Ectodermal cell (in vitro differentiated cells): Measurements from ENCODE around the gene CCND1.
"Not testable (repeated sequence)": the region's sequence is repeated elsewhere in the genome, so short reads cannot be mapped to it uniquely, and the experiment has no call there.

Experiments used
- H3K27ac ChIP-seq: 2 replicates; pipeline ENCODE4 v1.7.0; 2013; ENCODE audit warnings: mild to moderate bottlenecking, low read depth, low read length; ENCODE audit not compliant: insufficient read depth, poor library complexity, severe bottlenecking
- H3K27me3 ChIP-seq: 2 replicates; pipeline ENCODE4 v1.7.0; 2013; ENCODE audit warnings: mild to moderate bottlenecking, low read length; ENCODE audit not compliant: insufficient read depth, control insufficient read depth, poor library complexity, severe bottlenecking
- H3K36me3 ChIP-seq: one replicate; pipeline ENCODE4 v1.7.0; 2013; ENCODE audit warnings: low read length; ENCODE audit not compliant: control insufficient read depth, insufficient read depth
- H3K4me1 ChIP-seq: one replicate; pipeline ENCODE4 v1.7.0; 2013; ENCODE audit warnings: low read length; ENCODE audit not compliant: control insufficient read depth, insufficient read depth
- H3K4me3 ChIP-seq: 2 replicates; pipeline ENCODE4 v1.7.0; 2013; ENCODE audit warnings: low read depth, low read length, control low read depth; ENCODE audit not compliant: insufficient read depth
- H3K9me3 ChIP-seq: 2 replicates; pipeline ENCODE4 v1.7.0; 2013; ENCODE audit warnings: mild to moderate bottlenecking, low read length, moderate library complexity; ENCODE audit not compliant: control insufficient read depth
- WGBS, 2 experiments: methylation state at CpG; one replicate each; pipeline ENCODE4 v1.1.7; 2013; ENCODE audit warnings: missing lambda C conversion rate in 2 of 2; 5-methylcytosine and 5-hydroxymethylcytosine counted together

The CCND1 gene

DNA sequence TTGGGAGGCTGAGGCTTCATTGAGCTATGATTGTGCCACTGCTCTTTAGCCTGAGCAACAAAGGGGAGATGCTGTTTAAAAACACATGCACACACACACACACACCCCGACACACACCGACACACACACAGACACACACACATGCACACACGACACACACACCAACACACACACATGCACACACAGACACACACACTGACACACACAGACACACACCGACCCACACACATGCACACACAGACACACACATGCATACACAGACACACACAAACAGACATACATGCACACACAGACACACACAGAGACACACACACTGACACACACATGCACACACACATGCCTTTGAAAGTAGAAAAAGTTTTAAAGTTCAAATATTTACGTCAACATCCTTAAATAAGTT, 39.7 kb downstream of the CCND1 start:
- H3K4me1 ChIP-seq = no peaks in the 10 kb centered on the region

DNA sequence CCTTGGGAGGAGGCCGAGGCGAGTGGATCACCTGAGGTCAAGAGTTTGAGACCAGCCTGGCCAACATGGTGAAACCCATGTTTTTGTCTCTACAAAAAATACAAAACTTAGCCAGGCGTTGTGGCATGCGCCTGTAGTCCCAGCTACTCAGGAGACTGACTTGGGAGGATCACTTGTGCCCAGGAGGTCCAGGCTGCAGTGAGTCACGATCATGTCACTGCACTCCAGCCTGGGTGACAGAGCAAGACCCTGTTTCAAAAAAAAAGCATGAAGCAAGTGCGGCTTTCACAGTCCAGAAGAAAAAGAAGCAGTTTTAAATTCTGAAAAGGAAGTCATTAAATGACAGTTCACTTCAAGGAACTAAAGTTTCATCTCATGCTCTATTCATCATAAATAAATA, 41.3 kb downstream of the CCND1 start:
- H3K9me3 ChIP-seq = no peaks in the 10 kb centered on the region
- WGBS, 2 experiments = 88 to 90% methylated on average over 6 of the region's 6 CpGs

More for the DNA sequence above, 39.7 kb downstream of the CCND1 start:
- Histone ChIP-seq H3K36me3 (no peaks in the 10 kb centered on the region), H3K27me3 (peaks cover 11% of the 10 kb centered on the region), H3K27ac (no peak overlapping the region), H3K9me3 (no peaks in the 10 kb centered on the region), H3K4me3 (no peak overlapping the region)
- 89 to 93% methylated on average over 5 of the region's 5 CpGs for WGBS, 2 experiments

DNA sequence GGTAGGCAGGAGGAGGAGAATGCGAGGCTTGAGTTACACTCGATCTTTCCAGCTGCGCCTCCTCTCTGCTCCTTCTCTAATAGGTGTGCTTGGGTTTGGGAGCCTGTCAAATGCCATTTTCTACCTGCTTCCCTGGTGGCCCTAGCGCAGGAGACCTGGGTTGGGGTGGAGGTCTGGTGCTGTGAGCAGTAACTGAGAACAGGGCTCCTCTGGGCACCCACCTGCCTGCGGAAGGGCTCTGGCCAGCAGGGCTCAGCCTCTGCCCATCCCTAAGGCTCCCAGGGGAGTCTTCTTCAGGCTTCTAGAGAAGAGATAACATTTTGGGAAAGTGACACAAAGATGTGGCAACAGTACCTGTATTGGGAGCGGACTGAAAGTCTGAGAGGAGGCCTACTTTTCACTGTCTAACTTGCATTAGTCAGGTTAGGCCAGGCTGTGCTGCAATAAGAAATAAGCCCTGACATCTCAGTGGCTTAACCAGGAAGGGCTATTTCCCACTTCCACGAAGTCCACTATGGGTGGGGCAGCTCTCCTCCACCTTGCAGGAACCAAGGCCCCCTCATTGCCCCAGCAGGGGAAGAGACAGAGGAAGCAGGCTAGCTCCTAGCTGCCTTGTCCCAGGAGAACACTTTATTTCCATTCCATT, 41.8 kb downstream of the CCND1 start:
- H3K27me3 ChIP-seq = peaks cover 13% of the 10 kb centered on the region
- H3K36me3 ChIP-seq = no peaks in the 10 kb centered on the region
- H3K4me3 ChIP-seq = no peak overlapping the region
- H3K27ac ChIP-seq = no peak overlapping the region
- 90 to 92% methylated on average over 7 of the region's 7 CpGs for WGBS, 2 experiments
- no peaks in the 10 kb centered on the region for H3K4me1 ChIP-seq
- no peaks in the 10 kb centered on the region for H3K9me3 ChIP-seq

More for the DNA sequence above, 41.3 kb downstream of the CCND1 start:
- Histone ChIP-seq H3K27ac (no peak overlapping the region), H3K27me3 (peaks cover 13% of the 10 kb centered on the region), H3K36me3 (no peaks in the 10 kb centered on the region), H3K4me3 (no peak overlapping the region), H3K4me1 (no peaks in the 10 kb centered on the region)

DNA sequence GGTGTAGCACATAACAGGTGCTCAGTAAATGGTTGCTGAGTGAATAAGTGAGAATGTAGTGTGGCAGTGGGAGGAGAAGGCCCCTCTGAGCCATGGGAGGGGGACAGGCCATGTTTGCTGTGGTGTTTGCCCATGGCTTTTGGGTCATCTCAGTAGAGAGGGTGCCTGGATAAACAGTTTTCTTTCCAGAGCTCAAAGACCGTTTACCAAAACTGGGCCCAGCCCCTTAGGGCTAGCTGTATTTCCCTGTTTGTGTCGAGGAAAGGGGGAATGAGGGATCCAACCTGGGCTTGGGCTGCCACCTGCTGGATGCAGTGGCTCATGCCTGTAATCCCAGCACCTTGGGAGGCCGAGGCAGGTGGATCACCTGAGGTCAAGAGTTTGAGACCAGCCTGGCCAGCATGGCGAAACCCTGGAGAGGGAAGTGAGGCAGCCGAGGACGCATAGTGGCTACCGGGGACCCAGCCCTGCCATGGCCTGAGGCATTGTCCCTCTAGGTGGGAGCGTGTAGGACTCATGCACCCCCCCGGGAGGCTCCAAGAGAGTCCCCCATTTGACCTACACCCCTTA, 42.9 kb downstream of the CCND1 start:
- no peaks in the 10 kb centered on the region for H3K36me3 ChIP-seq
- no peak overlapping the region for H3K27ac ChIP-seq
- WGBS, 2 experiments = 66 to 67% methylated on average over 9 of the region's 9 CpGs
- H3K4me1 ChIP-seq = no peaks in the 10 kb centered on the region
- peaks cover 13% of the 10 kb centered on the region for H3K27me3 ChIP-seq
- no peaks in the 10 kb centered on the region for H3K9me3 ChIP-seq
- H3K4me3 ChIP-seq = no peak overlapping the region

DNA sequence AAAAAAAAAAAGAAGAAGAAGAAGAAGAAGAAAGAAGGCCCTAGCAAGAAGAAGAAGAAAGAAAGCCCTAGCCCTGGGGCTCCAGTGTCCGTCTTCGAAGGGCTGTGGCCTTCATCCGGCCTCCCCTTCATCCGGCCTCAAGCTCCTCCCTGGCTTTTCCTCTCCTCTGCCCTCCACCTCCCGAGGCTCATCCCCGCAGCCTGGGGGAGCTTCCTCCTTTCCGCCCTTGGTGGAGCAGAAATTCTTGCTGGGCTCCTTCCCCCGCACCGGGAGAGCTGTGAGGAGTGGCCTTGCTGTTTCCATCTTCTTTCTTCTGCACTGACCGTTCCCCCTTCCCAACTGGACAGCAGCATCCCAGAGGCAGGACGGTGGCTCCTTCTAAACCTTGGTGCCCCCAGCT, 43.7 kb downstream of the CCND1 start:
- no peaks in the 10 kb centered on the region for H3K36me3 ChIP-seq
- no peaks in the 10 kb centered on the region for H3K9me3 ChIP-seq
- H3K27ac ChIP-seq = no peak overlapping the region
- no peaks in the 10 kb centered on the region for H3K4me1 ChIP-seq
- 70 to 74% methylated on average over 11 of the region's 11 CpGs for WGBS, 2 experiments
- no peak overlapping the region for H3K4me3 ChIP-seq
- peaks cover 13% of the 10 kb centered on the region for H3K27me3 ChIP-seq

DNA sequence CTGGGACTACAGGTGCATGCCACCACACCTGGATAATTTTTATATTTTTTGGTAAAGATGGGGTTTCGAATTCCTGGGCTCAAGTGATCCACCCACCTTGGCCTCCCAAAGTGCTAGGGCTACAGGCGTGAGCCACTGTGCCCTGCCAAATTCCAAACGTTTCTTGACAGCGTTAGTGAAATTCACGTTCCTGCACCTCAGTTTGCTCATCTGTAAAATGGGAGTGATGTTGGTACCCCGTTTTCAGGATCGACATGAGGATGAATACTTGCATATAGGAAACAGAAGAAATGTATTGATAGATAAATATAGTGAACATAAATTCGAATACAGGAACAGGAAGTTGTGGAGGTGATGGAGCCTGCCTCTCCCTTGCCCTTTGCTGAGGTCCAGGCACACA, 44.4 kb downstream of the CCND1 start:
- Histone ChIP-seq H3K27me3 (peaks cover 13% of the 10 kb centered on the region), H3K36me3 (no peaks in the 10 kb centered on the region), H3K4me1 (no peaks in the 10 kb centered on the region), H3K27ac (no peak overlapping the region), H3K4me3 (no peak overlapping the region), H3K9me3 (no peaks in the 10 kb centered on the region)
- 78% methylated on average over 8 of the region's 8 CpGs for WGBS, 2 experiments

DNA sequence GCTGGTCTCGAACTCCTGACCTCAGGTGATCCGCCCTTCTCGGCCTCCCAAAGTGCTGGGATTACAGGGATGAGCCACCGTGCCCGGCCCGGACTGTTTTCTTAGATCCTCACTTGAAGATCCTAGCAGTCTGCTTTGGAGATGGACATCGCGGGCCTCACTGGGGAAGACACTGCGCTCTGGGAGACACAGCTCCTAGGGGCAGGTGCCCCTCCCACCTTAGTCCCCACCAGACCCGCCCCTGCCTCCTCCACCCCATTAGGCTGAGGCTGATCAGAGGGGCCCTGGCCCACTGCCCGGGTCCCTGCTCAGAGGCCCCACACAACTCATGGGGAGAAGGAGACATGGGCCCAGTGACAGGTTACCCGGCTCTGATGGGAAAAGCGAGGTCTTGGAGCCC, 45.5 kb downstream of the CCND1 start:
- H3K4me1 ChIP-seq = no peaks in the 10 kb centered on the region
- H3K36me3 ChIP-seq = no peaks in the 10 kb centered on the region
- WGBS, 2 experiments = 81 to 85% methylated on average over 13 of the region's 13 CpGs
- H3K9me3 ChIP-seq = no peaks in the 10 kb centered on the region
- no peak overlapping the region for H3K27ac ChIP-seq
- no peak overlapping the region for H3K4me3 ChIP-seq
- peaks cover 13% of the 10 kb centered on the region for H3K27me3 ChIP-seq

DNA sequence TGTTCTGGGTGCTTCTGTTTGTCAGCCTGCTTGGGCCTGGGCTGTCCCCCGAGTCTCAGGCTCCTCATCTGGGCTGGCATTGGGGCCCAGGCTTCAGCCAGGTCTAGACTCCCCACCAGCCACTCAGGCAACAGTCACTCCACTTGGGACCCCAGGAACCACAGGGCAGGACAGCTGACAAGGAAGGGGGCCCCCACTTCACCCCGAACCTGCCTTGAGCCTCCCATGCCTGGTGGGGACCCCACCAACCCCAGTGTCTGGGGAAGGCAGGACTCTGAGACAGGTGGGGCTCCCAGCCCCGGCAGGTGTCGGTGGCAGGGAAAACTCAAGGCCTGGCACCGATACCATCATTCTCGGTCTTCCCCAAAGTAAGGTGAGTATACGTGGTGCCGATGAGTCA, 45.9 kb downstream of the CCND1 start:
- Histone ChIP-seq H3K27ac (no peak overlapping the region), H3K9me3 (no peaks in the 10 kb centered on the region), H3K36me3 (no peaks in the 10 kb centered on the region), H3K4me1 (no peaks in the 10 kb centered on the region), H3K4me3 (no peak overlapping the region), H3K27me3 (peaks cover 13% of the 10 kb centered on the region)
- 96% methylated on average over 8 of the region's 8 CpGs for WGBS, 2 experiments

DNA sequence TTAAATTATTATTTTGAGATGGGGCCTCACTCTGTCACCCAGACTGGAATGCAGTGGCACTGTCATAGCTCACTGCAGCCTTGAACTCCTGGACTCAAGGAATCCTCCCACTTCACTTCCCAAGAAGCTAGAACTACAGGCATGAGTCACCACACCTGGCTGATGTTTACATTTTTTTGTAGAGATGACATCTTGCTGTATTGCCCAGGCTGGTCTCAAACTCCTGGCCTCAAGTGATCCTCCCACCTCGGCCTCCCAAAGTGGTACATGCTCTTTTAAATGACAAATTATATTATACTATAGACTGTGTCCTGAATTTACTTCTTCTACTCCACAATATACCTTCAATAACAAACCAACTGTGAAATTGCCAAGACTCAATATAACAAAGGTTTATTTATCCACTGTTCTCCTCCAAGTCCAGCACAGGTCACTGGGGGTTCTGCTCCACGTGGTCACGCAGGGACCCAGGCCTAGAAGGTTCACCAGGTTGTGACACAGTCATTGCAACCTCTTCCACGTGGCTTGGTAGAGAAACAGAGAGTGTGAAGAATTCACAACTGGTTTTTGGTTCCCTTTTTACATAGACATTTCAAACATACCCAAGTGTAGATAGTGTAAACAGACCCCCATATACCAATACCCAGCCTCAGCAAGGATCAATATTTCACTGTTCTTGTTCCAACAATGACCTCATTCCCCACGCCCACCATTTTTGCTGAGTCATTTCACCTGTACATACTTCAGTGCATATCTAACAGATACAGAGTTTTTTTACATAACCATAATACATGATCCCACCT, 47.2 kb downstream of the CCND1 start:
- H3K27ac ChIP-seq, H3K4me3 ChIP-seq, H3K4me1 ChIP-seq, H3K36me3 ChIP-seq, H3K9me3 ChIP-seq: not testable (repeated sequence)
- H3K27me3 ChIP-seq = peaks cover 13% of the 10 kb centered on the region
- WGBS, 2 experiments = 87 to 92% methylated on average over 4 to 5 of the region's 5 CpGs

DNA sequence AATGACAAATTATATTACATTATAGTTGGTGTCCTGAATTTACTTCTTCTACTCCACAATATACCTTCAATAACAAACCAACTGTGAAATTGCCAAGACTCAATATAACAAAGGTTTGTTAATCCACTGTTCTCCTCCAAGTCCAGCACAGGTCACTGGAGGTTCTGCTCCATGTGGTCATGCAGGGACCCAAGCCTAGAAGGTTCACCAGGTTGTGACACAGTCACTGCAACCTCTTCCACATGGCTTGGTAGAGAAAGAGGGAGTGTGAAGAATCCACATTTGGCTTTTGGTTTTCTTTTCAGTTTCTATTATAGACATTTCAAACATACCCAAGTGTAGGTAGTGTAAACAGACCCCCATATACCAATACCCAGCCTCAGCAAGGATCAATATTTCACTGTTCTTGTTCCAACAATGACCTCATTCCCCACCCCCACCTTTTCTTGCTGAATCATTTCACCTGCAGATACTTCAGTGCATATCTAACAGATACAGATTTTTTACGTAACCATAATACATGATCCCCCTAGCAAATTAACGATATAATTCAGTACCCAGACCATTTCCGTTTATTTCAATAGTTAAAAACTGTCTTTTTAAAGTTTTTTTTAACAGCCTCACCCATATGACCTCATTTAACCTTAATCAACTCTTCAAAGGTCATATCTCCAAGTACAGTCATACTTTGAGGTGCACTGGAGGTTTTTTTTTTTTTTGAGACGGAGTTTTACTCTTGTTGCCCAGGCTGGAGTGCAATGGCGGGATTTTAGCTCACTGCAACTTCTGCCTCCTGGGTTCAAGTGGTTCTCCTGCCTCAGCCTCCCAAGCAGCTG, 48.7 kb downstream of the CCND1 start:
- H3K9me3 ChIP-seq = no peaks in the 10 kb centered on the region
- H3K4me1 ChIP-seq = no peaks in the 10 kb centered on the region
- H3K27me3 ChIP-seq = peaks cover 11% of the 10 kb centered on the region
- no peaks in the 10 kb centered on the region for H3K36me3 ChIP-seq
- H3K4me3 ChIP-seq = no peak overlapping the region
- 89 to 92% methylated on average over 5 of the region's 5 CpGs for WGBS, 2 experiments
- no peak overlapping the region for H3K27ac ChIP-seq
